Liver (tissue), 9 donors: ENCODE results near the gene PLEKHM2. TPM values are rescaled to one million over a fixed set of nuclear protein-coding genes. Genes with fewer than 3 reads are reported as not detected.

ENCODE experiments used
- DNase-seq: peaks from one replicate; pipeline ENCODE4 v3.0.0-alpha.2; 2017; ENCODE audit warnings: low spot score
- H3K27ac ChIP-seq, 2 donors: one replicate each; pipeline ENCODE4 v1.7.0; 2013; ENCODE audit warnings: inconsistent platforms in 2 of 2, low read length in 2 of 2, control low read depth in 1 of 2, low read depth in 1 of 2, mild to moderate bottlenecking in 1 of 2
- H3K27me3 ChIP-seq, 4 donors: one replicate each; pipeline versions ENCODE4 v1.6.1 to v1.7.0; 2013; ENCODE audit warnings: low read length in 3 of 4, inconsistent platforms in 1 of 4, mild to moderate bottlenecking in 1 of 4, moderate library complexity in 1 of 4; ENCODE audit not compliant: control insufficient read depth in 4 of 4, insufficient read depth in 4 of 4
- H3K36me3 ChIP-seq, 4 donors: one replicate each; pipeline versions ENCODE4 v1.6.1 to v1.7.0; 2013; ENCODE audit warnings: low read length in 3 of 4, mild to moderate bottlenecking in 3 of 4, low read depth in 1 of 4, moderate library complexity in 1 of 4; ENCODE audit not compliant: control insufficient read depth in 4 of 4, insufficient read depth in 3 of 4
- H3K4me1 ChIP-seq, 4 donors: one replicate each; pipeline versions ENCODE4 v1.6.1 to v1.7.0; 2013; ENCODE audit warnings: low read length in 3 of 4, mild to moderate bottlenecking in 3 of 4, moderate library complexity in 1 of 4; ENCODE audit not compliant: control insufficient read depth in 4 of 4, insufficient read depth in 4 of 4
- H3K4me3 ChIP-seq, 3 donors: one replicate each; pipeline versions ENCODE4 v1.6.1 to v1.7.0; 2013; ENCODE audit warnings: low read length in 3 of 3, control low read depth in 1 of 3, low read depth in 1 of 3, mild to moderate bottlenecking in 1 of 3
- H3K9ac ChIP-seq, 2 donors: one replicate each; pipeline ENCODE4 v1.7.0; 2013; ENCODE audit warnings: low read length in 2 of 2, mild to moderate bottlenecking in 2 of 2, moderate library complexity in 2 of 2, control low read depth in 1 of 2, low read depth in 1 of 2
- H3K9me3 ChIP-seq, 4 donors: one replicate each; pipeline versions ENCODE4 v1.6.1 to v1.7.0; 2013; ENCODE audit warnings: low read length in 3 of 4; ENCODE audit not compliant: control insufficient read depth in 4 of 4
- EGR1 ChIP-seq, 2 donors: IDR thresholded peaks; 2 replicates each; pipeline ENCODE4 v1.6.1; 2016 to 2018; ENCODE audit warnings: antibody characterized with exemption in 2 of 2, low read depth in 2 of 2
- FOXA1 ChIP-seq: IDR thresholded peaks from 2 replicates; pipeline ENCODE4 v1.6.1; 2016; ENCODE audit warnings: antibody characterized with exemption
- FOXA2 ChIP-seq: IDR thresholded peaks from 2 replicates; pipeline ENCODE4 v1.6.1; 2016; ENCODE audit warnings: antibody characterized with exemption
- GABPA ChIP-seq, 2 donors: IDR thresholded peaks in 1 of 2; conservative IDR thresholded peaks in 1 of 2; 2 replicates each; pipeline ENCODE4 v1.6.1; 2016; ENCODE audit warnings: antibody characterized with exemption in 2 of 2, mild to moderate bottlenecking in 1 of 2, moderate library complexity in 1 of 2
- HNF4A ChIP-seq, 2 donors: conservative IDR thresholded peaks; 2 replicates each; pipeline ENCODE4 v1.6.1; 2016; ENCODE audit warnings: antibody characterized with exemption in 2 of 2, mild to moderate bottlenecking in 2 of 2
- HNF4G ChIP-seq: IDR thresholded peaks from 2 replicates; pipeline ENCODE4 v1.6.1; 2016; ENCODE audit warnings: antibody characterized with exemption
- JUND ChIP-seq, 2 donors: IDR thresholded peaks; 2 replicates each; pipeline ENCODE4 v1.6.1; 2016; ENCODE audit warnings: antibody characterized with exemption in 2 of 2
- NR2F2 ChIP-seq: IDR thresholded peaks from 2 replicates; pipeline ENCODE4 v1.6.1; 2016; ENCODE audit warnings: antibody characterized with exemption
- RAD21 ChIP-seq, 2 donors: IDR thresholded peaks; 2 replicates each; pipeline ENCODE4 v1.6.1; 2016; ENCODE audit warnings: antibody characterized with exemption in 2 of 2, mild to moderate bottlenecking in 2 of 2
- RXRA ChIP-seq, 2 donors: IDR thresholded peaks; 2 replicates each; pipeline ENCODE4 v1.6.1; 2017 to 2018; ENCODE audit warnings: antibody characterized with exemption in 2 of 2, mild to moderate bottlenecking in 1 of 2
- SP1 ChIP-seq: IDR thresholded peaks from 2 replicates; pipeline ENCODE4 v1.6.1; 2018; ENCODE audit warnings: antibody characterized with exemption, mild to moderate bottlenecking
- TAF1 ChIP-seq: conservative IDR thresholded peaks from 2 replicates; pipeline ENCODE4 v1.6.1; 2016; ENCODE audit warnings: antibody characterized with exemption, mild to moderate bottlenecking
- YY1 ChIP-seq: IDR thresholded peaks from 2 replicates; pipeline ENCODE4 v1.6.1; 2016; ENCODE audit warnings: antibody characterized with exemption, mild to moderate bottlenecking
- WGBS: extraction: QIAGEN DNeasy Blood & Tissue Kit; methylation state at CpG from one replicate; pipeline ENCODE4 v1.1.7; 2013; 5-methylcytosine and 5-hydroxymethylcytosine counted together
- polyA plus RNA-seq, 2 donors: library from polyadenylated mRNA; stranded (reverse) in 1 of 2; unstranded in 1 of 2; fragments of 200-250 nt in 1 of 2; fragments of >200 nt in 1 of 2; fragmentation: Nextera tagmentation in 1 of 2; extraction: Ambion mirVana in 1 of 2; gene quantifications; one replicate each; pipeline versions ENCODE4 v1.2.1 to v1.2.3, GENCODE V29; 2013 to 2015
- total RNA-seq, 2 donors: library from RNA; depleted of rRNA; stranded (reverse); fragments of >200 nt; gene quantifications; one replicate each; pipeline ENCODE4 v1.2.3, GENCODE V29; 2014
- TF ChIP-seq, protein P1 (sequence below): fragments of 150-350 bp; IDR thresholded peaks from 2 replicates; pipeline ENCODE4 v1.5.1; 2017; ENCODE audit warnings: improper control_type of control experiment, low read depth, low read length; ENCODE audit not compliant: missing input control
- TF ChIP-seq, protein P2 (sequence below): IDR thresholded peaks from 2 replicates; pipeline ENCODE4 v1.6.1; 2016; ENCODE audit warnings: antibody characterized with exemption
- TF ChIP-seq, protein P3 (sequence below): IDR thresholded peaks from 2 replicates; pipeline ENCODE4 v1.6.1; 2016; ENCODE audit warnings: antibody characterized with exemption
- TF ChIP-seq, protein P4 (sequence below): IDR thresholded peaks from 2 replicates; pipeline ENCODE4 v1.6.1; 2016; ENCODE audit warnings: antibody characterized with exemption, mild to moderate bottlenecking
- TF ChIP-seq, protein P5 (sequence below): IDR thresholded peaks from 2 replicates; pipeline ENCODE4 v1.6.1; 2016; ENCODE audit warnings: antibody characterized with exemption
- donor health status: healthy.
- donor health status: healthy.
- donor health status: healthy.
- donor health status: healthy.
- donor health status: healthy.

PLEKHM2 gene
- total and polyA plus RNA-seq, 4 donors, result 4.1 to 22.6 (median 17.0) TPM

DNA sequence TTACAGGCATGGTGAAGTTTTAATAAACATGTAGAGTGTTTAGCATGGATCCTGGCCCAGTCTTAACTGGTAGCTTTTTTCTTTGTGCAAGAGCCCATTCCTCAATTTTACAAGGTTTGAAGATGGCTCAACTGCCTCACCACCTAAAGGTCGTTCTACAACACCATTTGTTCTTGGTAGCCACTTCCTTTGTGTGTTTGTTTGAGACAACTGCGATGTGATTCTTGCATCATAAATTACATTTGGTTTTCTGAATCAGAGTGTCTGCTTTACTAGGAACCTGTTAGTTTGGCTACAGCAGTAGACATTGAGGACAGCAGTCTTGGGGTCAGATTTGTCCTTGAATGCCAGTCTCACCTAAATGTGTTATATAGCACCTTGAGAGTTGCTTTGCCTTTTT lies 3.3 kb downstream of the PLEKHM2 start:
- H3K36me3 ChIP-seq, result no peaks in the 10 kb centered on the region
- no peak overlapping the region for H3K4me3 ChIP-seq
- H3K27me3 ChIP-seq, result no peaks in the 10 kb centered on the region
- H3K9me3 ChIP-seq, result no peaks in the 10 kb centered on the region
- TF ChIP-seq NR2F2 (no peak), HNF4G (no peak), EGR1 (IDR thresholded peaks at IDR 0.05; ENCODE audit: low read depth in 2 of 2) (no peak), RAD21 (IDR thresholded peaks at IDR 0.05) (no peak), RXRA (IDR thresholded peaks at IDR 0.05) (no peak), TAF1 (no peak), FOXA2 (no peak), GABPA (IDR thresholded peaks at IDR 0.05 in 1 of 2, conservative IDR thresholded peaks at IDR 0.05 in 1 of 2) (no peak), YY1 (no peak), HNF4A (conservative IDR thresholded peaks at IDR 0.05) (no peak), SP1 (no peak), JUND (IDR thresholded peaks at IDR 0.05) (no peak), FOXA1 (no peak)
- TF ChIP-seq, protein P1, sequence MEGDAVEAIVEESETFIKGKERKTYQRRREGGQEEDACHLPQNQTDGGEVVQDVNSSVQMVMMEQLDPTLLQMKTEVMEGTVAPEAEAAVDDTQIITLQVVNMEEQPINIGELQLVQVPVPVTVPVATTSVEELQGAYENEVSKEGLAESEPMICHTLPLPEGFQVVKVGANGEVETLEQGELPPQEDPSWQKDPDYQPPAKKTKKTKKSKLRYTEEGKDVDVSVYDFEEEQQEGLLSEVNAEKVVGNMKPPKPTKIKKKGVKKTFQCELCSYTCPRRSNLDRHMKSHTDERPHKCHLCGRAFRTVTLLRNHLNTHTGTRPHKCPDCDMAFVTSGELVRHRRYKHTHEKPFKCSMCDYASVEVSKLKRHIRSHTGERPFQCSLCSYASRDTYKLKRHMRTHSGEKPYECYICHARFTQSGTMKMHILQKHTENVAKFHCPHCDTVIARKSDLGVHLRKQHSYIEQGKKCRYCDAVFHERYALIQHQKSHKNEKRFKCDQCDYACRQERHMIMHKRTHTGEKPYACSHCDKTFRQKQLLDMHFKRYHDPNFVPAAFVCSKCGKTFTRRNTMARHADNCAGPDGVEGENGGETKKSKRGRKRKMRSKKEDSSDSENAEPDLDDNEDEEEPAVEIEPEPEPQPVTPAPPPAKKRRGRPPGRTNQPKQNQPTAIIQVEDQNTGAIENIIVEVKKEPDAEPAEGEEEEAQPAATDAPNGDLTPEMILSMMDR, result no peak
- TF ChIP-seq, protein P2, sequence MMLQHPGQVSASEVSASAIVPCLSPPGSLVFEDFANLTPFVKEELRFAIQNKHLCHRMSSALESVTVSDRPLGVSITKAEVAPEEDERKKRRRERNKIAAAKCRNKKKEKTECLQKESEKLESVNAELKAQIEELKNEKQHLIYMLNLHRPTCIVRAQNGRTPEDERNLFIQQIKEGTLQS, result no peak
- TF ChIP-seq, protein P3, sequence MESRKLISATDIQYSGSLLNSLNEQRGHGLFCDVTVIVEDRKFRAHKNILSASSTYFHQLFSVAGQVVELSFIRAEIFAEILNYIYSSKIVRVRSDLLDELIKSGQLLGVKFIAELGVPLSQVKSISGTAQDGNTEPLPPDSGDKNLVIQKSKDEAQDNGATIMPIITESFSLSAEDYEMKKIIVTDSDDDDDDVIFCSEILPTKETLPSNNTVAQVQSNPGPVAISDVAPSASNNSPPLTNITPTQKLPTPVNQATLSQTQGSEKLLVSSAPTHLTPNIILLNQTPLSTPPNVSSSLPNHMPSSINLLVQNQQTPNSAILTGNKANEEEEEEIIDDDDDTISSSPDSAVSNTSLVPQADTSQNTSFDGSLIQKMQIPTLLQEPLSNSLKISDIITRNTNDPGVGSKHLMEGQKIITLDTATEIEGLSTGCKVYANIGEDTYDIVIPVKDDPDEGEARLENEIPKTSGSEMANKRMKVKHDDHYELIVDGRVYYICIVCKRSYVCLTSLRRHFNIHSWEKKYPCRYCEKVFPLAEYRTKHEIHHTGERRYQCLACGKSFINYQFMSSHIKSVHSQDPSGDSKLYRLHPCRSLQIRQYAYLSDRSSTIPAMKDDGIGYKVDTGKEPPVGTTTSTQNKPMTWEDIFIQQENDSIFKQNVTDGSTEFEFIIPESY, result no peak
- TF ChIP-seq, protein P4, sequence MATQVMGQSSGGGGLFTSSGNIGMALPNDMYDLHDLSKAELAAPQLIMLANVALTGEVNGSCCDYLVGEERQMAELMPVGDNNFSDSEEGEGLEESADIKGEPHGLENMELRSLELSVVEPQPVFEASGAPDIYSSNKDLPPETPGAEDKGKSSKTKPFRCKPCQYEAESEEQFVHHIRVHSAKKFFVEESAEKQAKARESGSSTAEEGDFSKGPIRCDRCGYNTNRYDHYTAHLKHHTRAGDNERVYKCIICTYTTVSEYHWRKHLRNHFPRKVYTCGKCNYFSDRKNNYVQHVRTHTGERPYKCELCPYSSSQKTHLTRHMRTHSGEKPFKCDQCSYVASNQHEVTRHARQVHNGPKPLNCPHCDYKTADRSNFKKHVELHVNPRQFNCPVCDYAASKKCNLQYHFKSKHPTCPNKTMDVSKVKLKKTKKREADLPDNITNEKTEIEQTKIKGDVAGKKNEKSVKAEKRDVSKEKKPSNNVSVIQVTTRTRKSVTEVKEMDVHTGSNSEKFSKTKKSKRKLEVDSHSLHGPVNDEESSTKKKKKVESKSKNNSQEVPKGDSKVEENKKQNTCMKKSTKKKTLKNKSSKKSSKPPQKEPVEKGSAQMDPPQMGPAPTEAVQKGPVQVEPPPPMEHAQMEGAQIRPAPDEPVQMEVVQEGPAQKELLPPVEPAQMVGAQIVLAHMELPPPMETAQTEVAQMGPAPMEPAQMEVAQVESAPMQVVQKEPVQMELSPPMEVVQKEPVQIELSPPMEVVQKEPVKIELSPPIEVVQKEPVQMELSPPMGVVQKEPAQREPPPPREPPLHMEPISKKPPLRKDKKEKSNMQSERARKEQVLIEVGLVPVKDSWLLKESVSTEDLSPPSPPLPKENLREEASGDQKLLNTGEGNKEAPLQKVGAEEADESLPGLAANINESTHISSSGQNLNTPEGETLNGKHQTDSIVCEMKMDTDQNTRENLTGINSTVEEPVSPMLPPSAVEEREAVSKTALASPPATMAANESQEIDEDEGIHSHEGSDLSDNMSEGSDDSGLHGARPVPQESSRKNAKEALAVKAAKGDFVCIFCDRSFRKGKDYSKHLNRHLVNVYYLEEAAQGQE, result no peak
- TF ChIP-seq, protein P5, sequence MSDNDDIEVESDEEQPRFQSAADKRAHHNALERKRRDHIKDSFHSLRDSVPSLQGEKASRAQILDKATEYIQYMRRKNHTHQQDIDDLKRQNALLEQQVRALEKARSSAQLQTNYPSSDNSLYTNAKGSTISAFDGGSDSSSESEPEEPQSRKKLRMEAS, result no peak
- H3K4me1 ChIP-seq, result peaks cover 3 to 18% (median 8%) of the 10 kb centered on the region in 4 donors
- DNase-seq, result no peak
- H3K9ac ChIP-seq, result no peak overlapping the region
- no peak overlapping the region for H3K27ac ChIP-seq
- WGBS, result 66% methylated on average over 2 of the region's 2 CpGs
